ENCODE data around the gene EIF2AK2. TPM values are rescaled to one million over a fixed set of nuclear protein-coding genes. Genes with fewer than 3 reads are reported as not detected.
"Not testable (repeated sequence)": the region's sequence is repeated elsewhere in the genome, so short reads cannot be mapped to it uniquely, and the experiment has no call there.

EIF2AK2 gene
- total RNA-seq (2014; rRNA removed; shearing (Covaris generic)), result 14.0 and 29.4 TPM in 2 replicates

DNA sequence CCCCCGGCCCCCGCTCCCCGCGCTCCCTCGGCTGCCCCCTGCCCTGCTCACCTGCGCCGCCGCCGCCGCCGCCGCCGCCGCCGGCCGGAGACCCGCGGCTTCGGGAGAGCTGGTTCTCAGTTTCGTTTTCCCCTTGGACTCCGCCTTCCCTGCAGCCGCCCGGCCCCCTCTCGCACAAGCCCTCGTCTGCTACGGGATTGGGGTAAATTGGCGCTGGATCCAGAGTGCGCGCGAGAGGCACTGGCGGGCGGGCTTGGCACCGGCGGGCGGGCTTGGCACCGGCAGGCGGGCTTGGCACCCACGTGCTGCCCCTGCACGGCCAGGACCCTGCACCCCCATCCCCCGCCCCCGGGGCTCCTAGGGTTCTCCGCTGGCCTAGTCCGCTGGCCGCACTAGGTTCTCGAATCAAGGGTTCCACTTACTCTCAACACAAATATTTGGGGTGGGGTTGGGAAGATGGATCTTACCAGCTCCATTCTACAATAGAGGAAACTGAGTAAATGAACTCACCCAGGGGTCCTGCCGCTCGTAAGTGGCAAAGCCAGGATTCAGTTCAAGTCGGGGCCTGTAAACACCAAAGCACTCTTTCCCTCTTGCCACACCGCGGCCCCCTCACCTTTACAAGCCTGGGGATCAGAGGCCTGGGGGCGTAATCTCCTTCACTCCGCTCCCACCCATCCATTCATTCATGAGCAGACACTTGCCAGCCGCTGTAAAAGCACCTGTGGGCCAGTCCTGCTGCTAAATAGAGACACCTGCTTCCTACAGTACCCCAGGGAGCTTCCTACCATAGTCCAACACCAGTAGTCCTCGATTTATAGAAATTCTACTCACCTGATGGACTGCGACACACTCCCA lies at the start of gene EIF2AK2:
TSS of gene EIF2AK2 (minus strand) at position 124 of the 858 bp plus-strand sequence. CDS start 9,174 bp downstream, outside the sequence.
- Histone ChIP-seq H3K27me3 (replicated peaks) (no peaks in the 10 kb centered on the region), H3K4me1 (replicated peaks) (peaks cover 15% of the 10 kb centered on the region), H3K9me3 (replicated peaks) (0 out of 2 replicates have a peak, but pooled peaks cover 2% of the 10 kb centered on the region), H3K4me3 (peak within 1 kb of the TSS; percentile 66), H3K27ac (peak within 1 kb of the TSS; percentile 64), H3K36me3 (peaks cover 28% of the 10 kb centered on the region)
- peak; percentile 71 to 91 for DNase-seq (ENCODE audit: low read depth in 1 of 2, low spot score in 2 of 2)

GRCh38 chr2:37205689-37206341 lies 49.0 kb upstream of the EIF2AK2 start:
- peaks cover 87% of the 10 kb centered on the region for H3K36me3 ChIP-seq

GRCh38 chr2:37205071-37205661 lies 48.4 kb upstream of the EIF2AK2 start:
- H3K27me3 ChIP-seq (replicated peaks); DNase-seq (ENCODE audit: low read depth in 1 of 2, low spot score in 2 of 2); H3K9me3 ChIP-seq (replicated peaks); H3K27ac ChIP-seq; H3K4me3 ChIP-seq: not testable (repeated sequence)
- peaks cover 20% of the 10 kb centered on the region for H3K4me1 ChIP-seq (replicated peaks)
- H3K36me3 ChIP-seq, result peaks cover 87% of the 10 kb centered on the region

More at GRCh38 chr2:37205689-37206341, 49.0 kb upstream of the EIF2AK2 start:
- Histone ChIP-seq H3K9me3 (replicated peaks) (peaks cover 3% of the 10 kb centered on the region; the same call in 1 of the 2 replicates), H3K4me1 (replicated peaks) (peaks cover 14% of the 10 kb centered on the region), H3K27me3 (replicated peaks) (no peaks in the 10 kb centered on the region), H3K4me3 (no peak overlapping the region), H3K27ac (no peak overlapping the region)
- no peak for DNase-seq (ENCODE audit: low read depth in 1 of 2, low spot score in 2 of 2)

DNA sequence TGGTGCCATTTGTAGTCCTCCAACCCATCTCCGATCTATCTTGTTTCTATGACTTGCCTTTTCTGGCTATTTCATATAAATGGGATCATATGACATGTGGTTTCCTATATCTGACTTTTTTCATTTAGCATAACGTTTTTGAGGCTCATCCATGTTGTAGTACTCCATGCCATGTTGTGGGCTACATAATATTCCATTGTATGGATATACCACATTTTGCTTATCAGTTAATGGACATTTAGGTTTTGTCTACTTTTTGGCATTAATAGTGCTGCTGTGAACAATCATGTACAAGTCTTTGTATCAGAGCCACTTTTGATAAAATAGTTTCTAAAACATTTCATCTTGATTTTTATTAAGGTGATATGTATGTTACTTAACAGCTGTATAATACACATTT lies 46.9 kb upstream of the EIF2AK2 start:
- DNase-seq (ENCODE audit: low read depth in 1 of 2, low spot score in 2 of 2), result no peak
- H3K36me3 ChIP-seq, result peaks cover 83% of the 10 kb centered on the region
- no peaks in the 10 kb centered on the region for H3K27me3 ChIP-seq (replicated peaks)
- H3K9me3 ChIP-seq (replicated peaks), result peaks cover 3% of the 10 kb centered on the region; the same call in 1 of the 2 replicates
- H3K27ac ChIP-seq, result no peak overlapping the region
- no peak overlapping the region for H3K4me3 ChIP-seq
- peaks cover 29% of the 10 kb centered on the region for H3K4me1 ChIP-seq (replicated peaks)

GRCh38 chr2:37201766-37202165 lies 45.0 kb upstream of the EIF2AK2 start:
- Histone ChIP-seq H3K4me1 (replicated peaks) (peaks cover 38% of the 10 kb centered on the region), H3K9me3 (replicated peaks) (no peaks in the 10 kb centered on the region), H3K27me3 (replicated peaks) (no peaks in the 10 kb centered on the region), H3K27ac (peak overlapping the region; percentile 50), H3K4me3 (no peak overlapping the region), H3K36me3 (peaks cover 74% of the 10 kb centered on the region)
- DNase-seq (ENCODE audit: low read depth in 1 of 2, low spot score in 2 of 2), result peak; percentile 88 to 92

DNA sequence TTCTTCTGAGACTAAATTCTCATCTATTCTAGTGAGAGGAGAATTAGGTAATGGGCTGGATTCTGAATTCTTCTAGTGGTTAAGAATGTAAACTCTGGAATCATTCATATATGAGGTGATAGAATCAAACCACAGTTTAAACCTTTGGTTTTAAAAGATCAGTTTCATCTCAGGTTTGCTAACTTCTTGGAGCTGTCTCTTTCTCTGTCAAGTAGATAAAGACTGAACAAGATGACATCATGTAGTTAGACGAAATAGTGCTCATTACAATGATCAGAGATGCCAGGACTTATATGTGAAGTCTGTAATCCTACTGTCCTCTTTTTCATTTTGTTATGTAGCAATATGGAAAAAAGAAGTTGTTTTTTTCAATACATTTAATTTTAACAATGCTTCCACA lies 44.4 kb upstream of the EIF2AK2 start:
- no peaks in the 10 kb centered on the region for H3K9me3 ChIP-seq (replicated peaks)
- peak overlapping the region; percentile 50 for H3K27ac ChIP-seq
- H3K4me1 ChIP-seq (replicated peaks), result peaks cover 41% of the 10 kb centered on the region
- peaks cover 73% of the 10 kb centered on the region for H3K36me3 ChIP-seq
- no peak overlapping the region for H3K4me3 ChIP-seq
- no peaks in the 10 kb centered on the region for H3K27me3 ChIP-seq (replicated peaks)
- DNase-seq (ENCODE audit: low read depth in 1 of 2, low spot score in 2 of 2), result peak in 1 of 2 experiments; percentile 58

- Histone ChIP-seq H3K9me3 (replicated peaks) (no peaks in the 10 kb centered on the region), H3K36me3 (peaks cover 48% of the 10 kb centered on the region), H3K27me3 (replicated peaks) (no peaks in the 10 kb centered on the region), H3K4me3 (no peak overlapping the region), H3K27ac (no peak overlapping the region), H3K4me1 (replicated peaks) (peaks cover 44% of the 10 kb centered on the region)
- no peak for DNase-seq (ENCODE audit: low read depth in 1 of 2, low spot score in 2 of 2)
Observed at GRCh38 chr2:37198681-37199065, 41.9 kb upstream of the EIF2AK2 start.

GRCh38 chr2:37196320-37197195 lies 39.8 kb upstream of the EIF2AK2 start, which contains the start of gene CEBPZOS:
CEBPZOS (plus strand) TSS chr2:37196496; CDS start chr2:37199705, 3,209 bp downstream.
- peak within 1 kb of the TSS; percentile 69 for H3K27ac ChIP-seq
- peak within 1 kb of the TSS; percentile 84 for H3K4me3 ChIP-seq
- peaks cover 37% of the 10 kb centered on the region for H3K36me3 ChIP-seq
- DNase-seq (ENCODE audit: low read depth in 1 of 2, low spot score in 2 of 2), result peak; percentile 77 to 88
- no peaks in the 10 kb centered on the region for H3K9me3 ChIP-seq (replicated peaks)
- peaks cover 38% of the 10 kb centered on the region for H3K4me1 ChIP-seq (replicated peaks)
- H3K27me3 ChIP-seq (replicated peaks), result no peaks in the 10 kb centered on the region

- not testable (repeated sequence) for H3K27me3 ChIP-seq (replicated peaks); H3K9me3 ChIP-seq (replicated peaks); DNase-seq (ENCODE audit: low read depth in 1 of 2, low spot score in 2 of 2)
- Histone ChIP-seq H3K36me3 (peaks cover 33% of the 10 kb centered on the region), H3K4me1 (replicated peaks) (peaks cover 31% of the 10 kb centered on the region), H3K4me3 (peak overlapping the region; percentile 84), H3K27ac (peak overlapping the region; percentile 69; the same call in 1 of the 2 replicates)
Observed at GRCh38 chr2:37195862-37196319, 39.1 kb upstream of the EIF2AK2 start.

- H3K27ac ChIP-seq, result no peak overlapping the region
- H3K9me3 ChIP-seq (replicated peaks), result no peaks in the 10 kb centered on the region
- H3K4me1 ChIP-seq (replicated peaks), result peaks cover 23% of the 10 kb centered on the region
- DNase-seq (ENCODE audit: low read depth in 1 of 2, low spot score in 2 of 2), result no peak
- peaks cover 13% of the 10 kb centered on the region for H3K36me3 ChIP-seq
- no peaks in the 10 kb centered on the region for H3K27me3 ChIP-seq (replicated peaks)
- no peak overlapping the region for H3K4me3 ChIP-seq
Observed at GRCh38 chr2:37192551-37192950, 35.8 kb upstream of the EIF2AK2 start.

- Histone ChIP-seq H3K27ac (no peak overlapping the region), H3K4me3 (no peak overlapping the region), H3K4me1 (replicated peaks) (peaks cover 17% of the 10 kb centered on the region), H3K9me3 (replicated peaks) (no peaks in the 10 kb centered on the region), H3K36me3 (peaks cover 5% of the 10 kb centered on the region), H3K27me3 (replicated peaks) (no peaks in the 10 kb centered on the region)
- DNase-seq (ENCODE audit: low read depth in 1 of 2, low spot score in 2 of 2), result no peak
Observed at GRCh38 chr2:37191747-37192146, 35.0 kb upstream of the EIF2AK2 start.

GRCh38 chr2:37191253-37191652 lies 34.5 kb upstream of the EIF2AK2 start:
- H3K9me3 ChIP-seq (replicated peaks), result no peaks in the 10 kb centered on the region
- DNase-seq (ENCODE audit: low read depth in 1 of 2, low spot score in 2 of 2), result no peak
- H3K4me1 ChIP-seq (replicated peaks), result peaks cover 15% of the 10 kb centered on the region
- H3K4me3 ChIP-seq, result no peak overlapping the region
- no peak overlapping the region for H3K27ac ChIP-seq
- H3K27me3 ChIP-seq (replicated peaks), result no peaks in the 10 kb centered on the region
- no peaks in the 10 kb centered on the region for H3K36me3 ChIP-seq

DNA sequence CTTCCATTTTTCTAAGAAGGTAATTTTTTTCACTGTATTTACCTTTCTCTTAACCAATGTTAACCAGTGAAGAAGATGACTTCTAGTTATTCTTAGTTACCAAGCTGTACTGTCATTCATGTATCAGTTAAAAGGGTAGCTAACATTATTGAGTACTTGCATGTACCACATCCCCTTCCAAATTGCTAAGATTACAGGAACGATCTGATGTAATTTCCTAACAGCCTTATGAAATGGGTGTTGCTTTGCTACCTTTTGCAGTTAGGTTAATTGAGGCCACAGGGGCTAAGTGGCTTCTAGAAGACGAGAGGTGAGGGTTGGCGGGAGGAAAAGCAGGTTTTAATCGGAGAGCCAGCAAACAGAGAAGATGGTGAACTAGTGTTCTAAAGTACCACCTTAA lies 33.5 kb upstream of the EIF2AK2 start:
- DNase-seq (ENCODE audit: low read depth in 1 of 2, low spot score in 2 of 2), result no peak
- no peak overlapping the region for H3K27ac ChIP-seq

More for the DNA sequence above, 33.5 kb upstream of the EIF2AK2 start:
- no peaks in the 10 kb centered on the region for H3K27me3 ChIP-seq (replicated peaks)
- no peaks in the 10 kb centered on the region for H3K36me3 ChIP-seq
- no peak overlapping the region for H3K4me3 ChIP-seq
- no peaks in the 10 kb centered on the region for H3K9me3 ChIP-seq (replicated peaks)
- H3K4me1 ChIP-seq (replicated peaks), result peaks cover 11% of the 10 kb centered on the region
